CD14-positive monocyte (primary cell): ENCODE results near the gene FRS2. TPM values are rescaled to one million over a fixed set of nuclear protein-coding genes. Genes with fewer than 3 reads are reported as not detected.

Source experiments
- DNase-seq, 3 donors: peaks; one replicate each; pipeline ENCODE4 v3.0.0-alpha.2; 2011 to 2022
- H2AFZ ChIP-seq: 2 replicates; pipeline ENCODE4 v1.6.0; 2012; ENCODE audit warnings: mild to moderate bottlenecking, low read depth, low read length, inconsistent platforms; ENCODE audit not compliant: insufficient read depth, poor library complexity, severe bottlenecking
- H3K27ac ChIP-seq, 2 donors: 1 replicate in 1 of 2; 2 replicates in 1 of 2; pipeline ENCODE4 v1.5.1; 2012 to 2013; ENCODE audit warnings: low read length in 2 of 2, control low read depth in 1 of 2, inconsistent platforms in 1 of 2, low read depth in 1 of 2, mild to moderate bottlenecking in 1 of 2
- H3K27me3 ChIP-seq, 2 donors: one replicate each; pipeline versions ENCODE4 v1.6.0 to v1.6.1; 2011 to 2013; ENCODE audit warnings: low read length in 2 of 2; ENCODE audit not compliant: control insufficient read depth in 2 of 2, insufficient read depth in 2 of 2
- H3K36me3 ChIP-seq, 2 donors: replicated peaks in 1 of 2; 1 replicate in 1 of 2; 2 replicates in 1 of 2; pipeline versions ENCODE4 v1.5.1 to v1.6.1; 2012 to 2013; ENCODE audit warnings: low read length in 2 of 2, control low read depth in 1 of 2, inconsistent platforms in 1 of 2, mild to moderate bottlenecking in 1 of 2; ENCODE audit not compliant: insufficient read depth in 2 of 2, control insufficient read depth in 1 of 2
- H3K4me1 ChIP-seq, 2 donors: 1 replicate in 1 of 2; 2 replicates in 1 of 2; pipeline versions ENCODE4 v1.5.1 to v1.6.1; 2012 to 2013; ENCODE audit warnings: low read length in 2 of 2, control low read depth in 1 of 2, inconsistent platforms in 1 of 2, mild to moderate bottlenecking in 1 of 2, moderate library complexity in 1 of 2; ENCODE audit not compliant: insufficient read depth in 2 of 2, control insufficient read depth in 1 of 2
- H3K4me2 ChIP-seq: replicated peaks from 2 replicates; pipeline ENCODE3; 2012; ENCODE audit warnings: low read length, moderate library complexity, mild to moderate bottlenecking; ENCODE audit not compliant: poor library complexity, severe bottlenecking; ENCODE audit errors: extremely low read depth
- H3K4me3 ChIP-seq, 3 experiments: fragments of 200-600 bp in 1 of 3; sonication (generic) in 1 of 3; replicated peaks in 1 of 3; 1 replicate in 2 of 3; 2 replicates in 1 of 3; pipeline ENCODE4 v1.5.1; 2011 to 2013; ENCODE audit warnings: low read length in 3 of 3, mild to moderate bottlenecking in 3 of 3, control low read depth in 2 of 3, low read depth in 2 of 3, inconsistent platforms in 1 of 3, moderate library complexity in 1 of 3
- H3K79me2 ChIP-seq: 2 replicates; pipeline ENCODE4 v1.6.0; 2012; ENCODE audit warnings: mild to moderate bottlenecking, control low read depth, inconsistent platforms, low read length, moderate library complexity; ENCODE audit not compliant: insufficient read depth
- H3K9ac ChIP-seq: 2 replicates; pipeline ENCODE4 v1.6.0; 2017; ENCODE audit warnings: low read length, mild to moderate bottlenecking; ENCODE audit not compliant: insufficient read depth, poor library complexity, severe bottlenecking
- H3K9me3 ChIP-seq, 2 donors: replicated peaks in 1 of 2; 1 replicate in 1 of 2; 2 replicates in 1 of 2; pipeline versions ENCODE4 v1.5.1 to v1.6.1; 2012 to 2013; ENCODE audit warnings: low read length in 2 of 2, control low read depth in 1 of 2; ENCODE audit not compliant: control insufficient read depth in 1 of 2, insufficient read depth in 1 of 2
- H4K20me1 ChIP-seq: 2 replicates; pipeline ENCODE4 v1.6.0; 2012; ENCODE audit warnings: mild to moderate bottlenecking, low read length, control low read depth, moderate library complexity; ENCODE audit not compliant: insufficient read depth
- H3K27ac Mint-ChIP-seq, 7 donors: one replicate each; pipeline ENCODE4 v1.8.0; 2020; ENCODE audit warnings: mild to moderate bottlenecking in 7 of 7, mixed read lengths in 7 of 7, moderate library complexity in 6 of 7, inconsistent platforms in 2 of 7
- H3K27me3 Mint-ChIP-seq, 3 donors: one replicate each; pipeline ENCODE4 v1.8.0; 2021 to 2022; ENCODE audit warnings: low read depth in 3 of 3, mild to moderate bottlenecking in 3 of 3, mixed read lengths in 3 of 3, moderate library complexity in 3 of 3, inconsistent platforms in 1 of 3
- H3K36me3 Mint-ChIP-seq, 2 donors: one replicate each; pipeline ENCODE4 v1.8.0; 2020; ENCODE audit warnings: mixed read lengths in 2 of 2, inconsistent platforms in 1 of 2, mild to moderate bottlenecking in 1 of 2
- H3K4me1 Mint-ChIP-seq: one replicate; pipeline ENCODE4 v1.8.0; 2020; ENCODE audit warnings: mild to moderate bottlenecking, mixed read lengths
- H3K4me3 Mint-ChIP-seq, 2 donors: one replicate each; pipeline ENCODE4 v1.8.0; 2020; ENCODE audit warnings: mild to moderate bottlenecking in 2 of 2, mixed read lengths in 2 of 2, moderate library complexity in 1 of 2
- H3K9me3 Mint-ChIP-seq, 7 donors: one replicate each; pipeline ENCODE4 v1.8.0; 2020 to 2022; ENCODE audit warnings: mixed read lengths in 7 of 7, mild to moderate bottlenecking in 6 of 7, moderate library complexity in 6 of 7, inconsistent platforms in 2 of 7
- WGBS: methylation state at CpG from one replicate; pipeline ENCODE4 v1.1.5; 2013; ENCODE audit warnings: missing lambda C conversion rate; ENCODE audit not compliant: insufficient coverage; 5-methylcytosine and 5-hydroxymethylcytosine counted together
- intact Hi-C, 2 donors: fragments of 100-400 bp; cut with micrococcal nuclease; formaldehyde crosslinking; loops; one replicate each; pipeline versions ENCODE4 v1.15.0 to v1.15.1; 2023
- polyA plus RNA-seq, 3 donors: library from polyadenylated mRNA; depleted of rRNA in 1 of 3; unstranded in 2 of 3; stranded (reverse) in 1 of 3; fragments of 300-500 nt in 2 of 3; fragments of >200 nt in 1 of 3; fragmentation: Illumina TruSeq in 2 of 3; gene quantifications; 1 replicate in 2 of 3; 2 replicates in 1 of 3; pipeline ENCODE4 v1.2.3, GENCODE V29; 2012 to 2021
- TF ChIP-seq, protein P1 (sequence below): fragments of 200-600 bp; IDR thresholded peaks from one replicate; pipeline ENCODE4 v1.8.0; 2022; ENCODE audit warnings: antibody characterized with exemption, mild to moderate bottlenecking

The FRS2 gene
- polyA plus RNA-seq, 3 donors = 6.8 to 13.6 (median 13.0) TPM

GRCh38 chr12:69517406-69517805 is 47.2 kb downstream of the FRS2 start:
- Histone ChIP-seq H3K36me3 (no peaks in the 10 kb centered on the region), H4K20me1 (peaks cover 86% of the 10 kb centered on the region), H3K4me2 (no peak overlapping the region), H3K9me3 (peaks cover 0 to 7% of the 10 kb centered on the region in 2 donors), H3K4me1 (no peaks in the 10 kb centered on the region), H3K27ac (no peak overlapping the region), H3K4me3 (no peak overlapping the region), H3K79me2 (peaks cover 87% of the 10 kb centered on the region), H3K9ac (no peak overlapping the region), H2AFZ (no peak overlapping the region), H3K27me3 (no peaks in the 10 kb centered on the region)
- no peak overlapping the region for H3K27ac Mint-ChIP-seq
- H3K27me3 Mint-ChIP-seq = no peaks in the 10 kb centered on the region
- no peak overlapping the region for H3K4me3 Mint-ChIP-seq
- peaks cover 13 to 20% (median 15%) of the 10 kb centered on the region in 7 donors for H3K9me3 Mint-ChIP-seq
- TF ChIP-seq, protein P1, sequence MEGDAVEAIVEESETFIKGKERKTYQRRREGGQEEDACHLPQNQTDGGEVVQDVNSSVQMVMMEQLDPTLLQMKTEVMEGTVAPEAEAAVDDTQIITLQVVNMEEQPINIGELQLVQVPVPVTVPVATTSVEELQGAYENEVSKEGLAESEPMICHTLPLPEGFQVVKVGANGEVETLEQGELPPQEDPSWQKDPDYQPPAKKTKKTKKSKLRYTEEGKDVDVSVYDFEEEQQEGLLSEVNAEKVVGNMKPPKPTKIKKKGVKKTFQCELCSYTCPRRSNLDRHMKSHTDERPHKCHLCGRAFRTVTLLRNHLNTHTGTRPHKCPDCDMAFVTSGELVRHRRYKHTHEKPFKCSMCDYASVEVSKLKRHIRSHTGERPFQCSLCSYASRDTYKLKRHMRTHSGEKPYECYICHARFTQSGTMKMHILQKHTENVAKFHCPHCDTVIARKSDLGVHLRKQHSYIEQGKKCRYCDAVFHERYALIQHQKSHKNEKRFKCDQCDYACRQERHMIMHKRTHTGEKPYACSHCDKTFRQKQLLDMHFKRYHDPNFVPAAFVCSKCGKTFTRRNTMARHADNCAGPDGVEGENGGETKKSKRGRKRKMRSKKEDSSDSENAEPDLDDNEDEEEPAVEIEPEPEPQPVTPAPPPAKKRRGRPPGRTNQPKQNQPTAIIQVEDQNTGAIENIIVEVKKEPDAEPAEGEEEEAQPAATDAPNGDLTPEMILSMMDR = no peak
- no CpG with 5 or more reads among the region's 2 CpGs for WGBS
- no peak for DNase-seq
- peaks cover 3 to 5% of the 10 kb centered on the region in 2 donors for H3K36me3 Mint-ChIP-seq
- H3K4me1 Mint-ChIP-seq = peaks cover 6% of the 10 kb centered on the region
- intact Hi-C loops = no loop called here

DNA sequence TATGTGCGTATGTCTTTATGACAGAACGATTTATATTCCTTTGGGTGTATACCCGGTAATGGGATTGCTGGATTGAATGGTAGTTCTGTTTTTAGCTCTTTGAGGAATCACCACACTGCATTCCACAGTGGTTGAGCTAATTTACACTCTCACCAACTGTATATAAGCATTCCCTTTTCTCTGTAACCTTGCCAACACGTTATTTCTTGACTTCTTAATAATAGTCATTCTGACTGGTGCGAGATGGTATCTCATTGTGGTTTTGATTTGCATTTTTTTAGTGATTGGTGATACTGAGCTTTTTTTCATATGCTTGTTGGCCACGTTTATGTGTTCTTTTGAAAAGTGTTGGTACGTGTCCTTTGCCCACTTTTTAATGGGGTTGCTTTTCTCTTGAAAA is 49.7 kb downstream of the FRS2 start:
- H3K36me3 Mint-ChIP-seq = peaks cover 2 to 5% of the 10 kb centered on the region in 2 donors
- H4K20me1 ChIP-seq = peaks cover 84% of the 10 kb centered on the region

More for the DNA sequence above, 49.7 kb downstream of the FRS2 start:
- Histone ChIP-seq H3K9ac (no peak overlapping the region), H3K9me3 (peaks cover 0 to 7% of the 10 kb centered on the region in 2 donors), H3K79me2 (peaks cover 93% of the 10 kb centered on the region), H3K4me1 (no peaks in the 10 kb centered on the region), H3K4me2 (no peak overlapping the region), H3K27ac (no peak overlapping the region), H2AFZ (no peak overlapping the region), H3K4me3 (no peak overlapping the region), H3K36me3 (no peaks in the 10 kb centered on the region), H3K27me3 (no peaks in the 10 kb centered on the region)
- WGBS = no CpG with 5 or more reads among the region's 7 CpGs
- peaks cover 18 to 24% (median 18%) of the 10 kb centered on the region in 7 donors for H3K9me3 Mint-ChIP-seq
- TF ChIP-seq, protein P1 = no peak
- H3K4me3 Mint-ChIP-seq = no peak overlapping the region
- H3K4me1 Mint-ChIP-seq = peaks cover 2% of the 10 kb centered on the region
- DNase-seq = no peak
- no peaks in the 10 kb centered on the region for H3K27me3 Mint-ChIP-seq
- intact Hi-C loops = no loop called here
- H3K27ac Mint-ChIP-seq = no peak overlapping the region
